OCI-LY1 (cell line): ENCODE results near the gene ATP5F1B.
A peak's percentile ranks its signal among the peaks of the same experiment; 100 is the strongest.

ENCODE experiments used
- H2AFZ ChIP-seq: fragments of 200-600 bp; sonication (generic), shearing (Covaris generic); 2 replicates; pipeline ENCODE4 v1.6.0; 2014; ENCODE audit warnings: antibody characterized with exemption, mild to moderate bottlenecking, low read length
- H3F3A ChIP-seq: fragments of 200-600 bp; sonication (generic), shearing (Covaris generic); 2 replicates; pipeline ENCODE4 v1.6.0; 2014; ENCODE audit warnings: mild to moderate bottlenecking, antibody characterized with exemption, low read length, moderate library complexity; ENCODE audit not compliant: insufficient read depth
- H3K27ac ChIP-seq: fragments of 200-600 bp; sonication (generic); 2 replicates; pipeline ENCODE4 v1.5.1; 2014; ENCODE audit warnings: low read length, mixed run types, mild to moderate bottlenecking, low read depth; ENCODE audit not compliant: poor library complexity, severe bottlenecking
- H3K27me3 ChIP-seq: fragments of 200-600 bp; sonication (generic); 2 replicates; pipeline ENCODE4 v1.6.0; 2014; ENCODE audit warnings: antibody characterized with exemption, mild to moderate bottlenecking, low read length, moderate library complexity; ENCODE audit not compliant: insufficient read depth
- H3K36me3 ChIP-seq: fragments of 200-600 bp; sonication (generic); 2 replicates; pipeline ENCODE4 v1.6.1; 2014; ENCODE audit warnings: mild to moderate bottlenecking, antibody characterized with exemption, low read length, moderate library complexity, mixed read lengths; ENCODE audit not compliant: insufficient read depth
- H3K4me1 ChIP-seq: fragments of 200-600 bp; sonication (generic); 2 replicates; pipeline ENCODE4 v1.5.1; 2014; ENCODE audit warnings: mild to moderate bottlenecking, low read length, moderate library complexity; ENCODE audit not compliant: insufficient read depth, severe bottlenecking
- H3K4me2 ChIP-seq: fragments of 200-600 bp; sonication (generic), shearing (Covaris generic); 2 replicates; pipeline ENCODE4 v1.6.1; 2014; ENCODE audit warnings: low read length
- H3K4me3 ChIP-seq: fragments of 200-600 bp; sonication (generic); 2 replicates; pipeline ENCODE4 v1.5.1; 2014; ENCODE audit warnings: low read length, low read depth, mild to moderate bottlenecking, mixed read lengths; ENCODE audit not compliant: poor library complexity, severe bottlenecking
- H3K79me2 ChIP-seq: fragments of 200-600 bp; shearing (Covaris generic); 2 replicates; pipeline ENCODE4 v1.6.1; 2016; ENCODE audit warnings: mixed run types, low read length, mixed read lengths; ENCODE audit not compliant: insufficient read depth
- H3K9ac ChIP-seq: fragments of 200-600 bp; sonication (generic), shearing (Covaris generic); 2 replicates; pipeline ENCODE4 v1.6.1; 2014; ENCODE audit warnings: mild to moderate bottlenecking, low read length, mixed read lengths
- H3K9me2 ChIP-seq: fragments of 200-600 bp; sonication (generic), shearing (Covaris generic); 2 replicates; pipeline ENCODE4 v1.6.1; 2014; ENCODE audit warnings: low read depth, mild to moderate bottlenecking, low read length, mixed read lengths
- H3K9me3 ChIP-seq: fragments of 200-600 bp; shearing (Covaris generic); 2 replicates; pipeline ENCODE4 v1.6.1; 2014; ENCODE audit warnings: low read length, mixed read lengths
- H4K20me1 ChIP-seq: fragments of 200-600 bp; sonication (generic), shearing (Covaris generic); 2 replicates; pipeline ENCODE4 v1.6.0; 2016; ENCODE audit warnings: mild to moderate bottlenecking, low read length; ENCODE audit not compliant: insufficient read depth
- CTCF ChIP-seq: fragments of 200-600 bp; sonication (generic), shearing (Covaris generic); IDR thresholded peaks from 2 replicates; pipeline ENCODE4 v1.5.1; 2017; ENCODE audit warnings: mild to moderate bottlenecking, antibody characterized with exemption, low read length, moderate library complexity, mixed read lengths
- EZH2 ChIP-seq: fragments of 200-600 bp; sonication (generic), shearing (Covaris generic); IDR thresholded peaks from 2 replicates; pipeline ENCODE4 v1.8.0; 2017; ENCODE audit warnings: borderline replicate concordance, mixed run types, mild to moderate bottlenecking, antibody characterized with exemption, low read length, moderate library complexity, mixed read lengths

ATP5F1B gene

GRCh38 chr12:56688129-56688845, 42.5 kb upstream of the ATP5F1B start, which contains the start of gene PTGES3:
TSS of gene PTGES3 (minus strand) at chr12:56688284. CDS start at chr12:56687999, 285 bp downstream.
- Histone ChIP-seq H3K4me2 (peak within 1 kb of the TSS; percentile 94), H3F3A (no peaks in the 10 kb centered on the region), H3K36me3 (peaks cover 39% of the 10 kb centered on the region), H3K4me3 (peak within 1 kb of the TSS; percentile 99), H4K20me1 (no peaks in the 10 kb centered on the region), H3K9ac (peak within 1 kb of the TSS; percentile 96), H2AFZ (no peak within 1 kb of the TSS), H3K9me2 (no peaks in the 10 kb centered on the region), H3K4me1 (peaks cover 38% of the 10 kb centered on the region), H3K27me3 (no peaks in the 10 kb centered on the region), H3K27ac (peak within 1 kb of the TSS; percentile 94), H3K79me2 (peaks cover 44% of the 10 kb centered on the region), H3K9me3 (no peaks in the 10 kb centered on the region)
- TF ChIP-seq CTCF, result no peak
- TF ChIP-seq EZH2, result no peak

- Histone ChIP-seq H3K36me3 (peaks cover 46% of the 10 kb centered on the region), H3K9me3 (no peaks in the 10 kb centered on the region), H3K27ac (peak overlapping the region; percentile 92), H3K4me2 (peak overlapping the region; percentile 90), H3K79me2 (peaks cover 53% of the 10 kb centered on the region), H3K9me2 (no peaks in the 10 kb centered on the region), H4K20me1 (no peaks in the 10 kb centered on the region), H3F3A (no peaks in the 10 kb centered on the region), H3K27me3 (no peaks in the 10 kb centered on the region), H2AFZ (no peak overlapping the region), H3K4me1 (peaks cover 38% of the 10 kb centered on the region), H3K4me3 (peak overlapping the region; percentile 99), H3K9ac (peak overlapping the region; percentile 96)
- TF ChIP-seq CTCF, result no peak; the same call in 1 of the 2 replicates
These were observed 41.7 kb upstream of the ATP5F1B start for GRCh38 chr12:56687223-56688128.

- Histone ChIP-seq H3K4me2 (peak overlapping the region; percentile 90), H3K36me3 (peaks cover 70% of the 10 kb centered on the region), H4K20me1 (0 out of 2 replicates have a peak, but pooled peaks cover 3% of the 10 kb centered on the region)
These were observed 39.1 kb upstream of the ATP5F1B start for GRCh38 chr12:56684745-56685359.

More at GRCh38 chr12:56684745-56685359, 39.1 kb upstream of the ATP5F1B start:
- no peaks in the 10 kb centered on the region for H3K9me2 ChIP-seq
- peak overlapping the region; percentile 43 for H3K9ac ChIP-seq
- H3F3A ChIP-seq, result no peaks in the 10 kb centered on the region; the same call in 1 of the 2 replicates
- H3K4me3 ChIP-seq, result peak overlapping the region; percentile 99
- no peak overlapping the region for H2AFZ ChIP-seq
- no peak for TF ChIP-seq EZH2
- TF ChIP-seq CTCF, result no peak
- peak overlapping the region; percentile 36 for H3K27ac ChIP-seq
- no peaks in the 10 kb centered on the region for H3K9me3 ChIP-seq
- H3K79me2 ChIP-seq, result peaks cover 79% of the 10 kb centered on the region
- H3K4me1 ChIP-seq, result peaks cover 42% of the 10 kb centered on the region
- H3K27me3 ChIP-seq, result no peaks in the 10 kb centered on the region
